GM21447 (cell line): Measurements from ENCODE around the gene PDCD1.
"Not testable (repeated sequence)": the region's sequence is repeated elsewhere in the genome, so short reads cannot be mapped to it uniquely, and the experiment has no call there.

Source experiments
- ATAC-seq: cut with Tn5 transposase; IDR thresholded peaks from one replicate; pipeline ENCODE4 v1.9.1; 2021; ENCODE audit not compliant: unreplicated experiment

The PDCD1 gene

GRCh38 chr2:241835611-241836010, 23.1 kb downstream of the PDCD1 start:
- no peak for ATAC-seq

DNA sequence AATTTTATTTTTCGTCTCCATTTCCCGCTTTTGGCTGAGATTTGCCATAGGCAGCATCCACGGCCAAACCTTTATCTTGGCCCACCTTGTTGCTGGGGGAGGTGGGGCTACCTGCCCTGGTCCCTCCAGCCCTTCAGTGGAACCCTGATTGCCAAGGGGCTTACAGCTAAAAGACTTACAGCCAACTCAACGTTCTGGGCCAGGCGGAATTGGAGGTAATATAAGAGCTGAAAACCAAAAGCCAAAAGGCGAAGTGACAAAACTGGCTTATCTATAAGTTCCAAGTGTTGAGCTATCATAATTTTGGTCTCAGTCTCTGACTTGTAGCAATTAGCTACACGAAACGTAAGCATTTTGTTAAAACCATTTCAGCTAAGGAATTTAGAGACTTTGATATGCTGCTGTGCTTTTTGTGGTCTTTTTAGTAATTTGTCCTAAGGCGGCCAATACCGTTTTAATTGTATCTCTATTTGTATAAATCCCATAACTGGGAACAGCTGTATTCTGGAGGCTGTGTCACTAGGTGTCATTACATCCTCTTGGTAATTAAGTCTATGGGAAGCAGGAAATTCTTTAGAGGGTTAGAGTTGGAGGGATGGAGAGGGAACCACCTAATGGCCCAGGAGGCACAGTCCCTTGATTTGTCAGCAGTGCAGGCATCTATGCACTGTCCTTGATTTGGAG, 24.0 kb downstream of the PDCD1 start:
- no peak for ATAC-seq

- ATAC-seq: not testable (repeated sequence)
Observed at GRCh38 chr2:241833756-241834526, 24.8 kb downstream of the PDCD1 start.

- no peak for ATAC-seq
Observed at GRCh38 chr2:241833101-241833663, 25.5 kb downstream of the PDCD1 start.

- no peak for ATAC-seq
Observed at GRCh38 chr2:241827394-241827793, 31.3 kb downstream of the PDCD1 start.

DNA sequence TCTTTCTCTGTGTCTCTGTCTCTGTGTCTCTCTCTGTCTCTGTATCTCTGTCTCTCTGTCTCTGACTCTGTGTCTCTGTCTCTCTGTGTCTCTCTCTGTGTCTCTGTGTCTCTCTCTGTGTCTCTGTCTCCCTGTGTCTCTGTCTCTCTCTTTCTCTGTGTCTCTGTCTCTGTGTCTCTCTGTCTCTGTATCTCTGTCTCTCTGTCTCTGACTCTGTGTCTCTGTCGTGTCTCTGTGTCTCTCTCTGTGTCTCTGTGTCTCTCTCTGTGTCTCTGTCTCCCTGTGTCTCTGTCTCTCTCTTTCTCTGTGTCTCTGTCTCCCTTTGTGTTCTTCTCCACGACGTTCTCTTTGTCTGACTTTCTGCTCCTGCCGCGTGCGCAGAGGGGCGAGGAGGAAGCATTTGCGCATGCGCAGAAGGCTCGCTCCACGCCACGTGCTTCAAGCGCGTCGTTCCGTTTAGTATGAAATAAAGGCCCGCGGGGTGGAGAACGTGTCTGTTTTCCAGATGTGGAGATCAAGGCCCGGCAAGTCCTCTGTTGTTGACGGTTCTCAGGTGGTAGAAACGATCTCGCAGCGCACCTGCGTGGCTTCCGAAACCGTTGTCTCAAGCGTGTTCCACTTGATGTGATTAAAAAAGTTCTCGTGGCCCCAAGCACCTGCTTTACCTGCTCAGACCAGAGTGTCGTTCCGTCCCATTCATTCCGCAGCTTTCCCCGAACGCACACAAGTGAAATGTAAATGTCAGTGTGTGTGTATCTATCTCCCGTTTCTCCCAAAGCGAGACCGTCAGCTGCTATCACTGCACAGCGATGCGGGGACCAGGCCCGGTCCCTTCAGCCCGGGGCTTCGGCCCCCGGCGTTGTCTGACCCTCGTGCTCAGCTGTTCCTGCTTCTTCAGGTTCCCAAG, 34.9 kb downstream of the PDCD1 start:
- ATAC-seq: not testable (repeated sequence)

GRCh38 chr2:241822264-241822623, 36.5 kb downstream of the PDCD1 start:
- ATAC-seq: no peak

GRCh38 chr2:241821460-241822263, 37.0 kb downstream of the PDCD1 start:
- ATAC-seq: no peak

DNA sequence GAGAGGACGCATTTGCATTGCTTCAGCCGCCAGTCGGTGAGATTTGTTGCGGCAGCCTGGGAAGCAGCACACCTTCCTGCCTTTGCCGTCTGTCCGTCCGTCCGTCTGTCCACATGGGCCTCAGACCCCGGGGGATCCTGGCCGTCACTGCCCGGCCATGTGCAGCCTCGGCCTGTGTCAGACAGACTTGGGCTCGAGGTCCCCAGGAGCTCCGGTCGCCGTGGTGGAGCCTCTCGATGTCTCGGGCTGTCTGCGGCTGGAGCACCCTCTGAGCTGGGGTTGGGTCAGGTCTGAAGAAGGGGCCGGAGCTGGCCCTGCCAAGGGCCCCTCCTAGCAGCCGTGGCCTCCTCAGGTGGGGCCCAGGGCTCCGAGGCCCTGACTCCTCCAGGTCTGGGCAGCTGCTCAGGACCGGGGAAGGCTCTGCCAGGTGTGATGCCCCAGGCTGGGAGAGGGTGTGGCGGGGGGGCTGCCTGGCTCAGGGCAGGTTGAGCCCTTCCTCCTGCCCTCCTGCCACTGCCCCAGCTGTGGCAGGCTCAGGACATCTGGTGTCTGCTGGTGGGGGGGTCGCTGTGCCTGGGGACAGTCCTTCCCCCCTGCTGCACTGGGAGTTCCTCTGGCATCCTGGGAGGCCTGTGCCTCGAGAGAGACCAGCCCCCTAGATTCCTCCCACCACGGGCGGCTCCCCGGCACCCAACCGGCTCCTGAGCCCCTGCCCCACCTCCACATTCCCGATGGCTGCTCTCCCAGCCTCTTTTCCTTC, 37.9 kb downstream of the PDCD1 start:
- ATAC-seq: no peak

- not testable (repeated sequence) for ATAC-seq
Observed at GRCh38 chr2:241819947-241820624, 38.6 kb downstream of the PDCD1 start.

- ATAC-seq: no peak
Observed at GRCh38 chr2:241818943-241819270, 39.8 kb downstream of the PDCD1 start.

GRCh38 chr2:241818229-241818942, 40.3 kb downstream of the PDCD1 start:
- ATAC-seq: no peak

GRCh38 chr2:241817821-241818215, 40.9 kb downstream of the PDCD1 start:
- not testable (repeated sequence) for ATAC-seq

DNA sequence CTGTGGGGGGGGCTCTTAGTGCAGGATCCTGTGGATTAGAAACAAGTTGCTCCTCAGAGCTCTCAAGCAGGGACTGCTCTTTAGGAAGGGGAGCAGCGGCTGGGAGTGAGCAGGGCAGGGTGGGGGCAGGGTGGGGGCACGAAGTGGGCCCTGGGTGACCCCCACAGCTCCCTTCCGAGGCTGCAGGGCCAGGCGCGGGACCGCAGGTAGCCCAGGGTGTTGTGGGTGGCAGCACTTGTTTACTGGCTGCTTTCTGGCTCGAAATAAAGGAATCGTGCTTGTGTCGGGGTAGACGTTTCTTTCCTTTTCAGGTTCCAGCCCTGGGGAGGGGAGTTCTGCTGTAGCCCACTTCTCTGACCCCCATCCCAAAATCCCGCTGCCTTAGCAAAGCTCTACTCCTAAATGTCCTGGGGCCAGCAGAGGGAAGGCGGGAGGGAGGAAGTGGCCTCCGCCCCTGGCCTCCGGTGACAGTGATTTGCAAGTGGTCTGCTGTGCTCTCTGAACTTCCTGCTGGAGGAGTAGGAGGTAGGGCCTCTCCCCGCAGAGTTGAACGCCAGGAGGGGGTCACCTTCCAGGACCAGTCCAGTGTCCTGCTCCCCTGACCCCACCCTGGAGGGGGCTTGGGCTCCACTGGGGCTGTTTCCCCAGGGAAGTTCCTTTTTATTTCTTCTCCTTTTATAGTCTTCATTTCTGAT, 41.4 kb downstream of the PDCD1 start:
- ATAC-seq: no peak

GRCh38 chr2:241816431-241817121, 42.1 kb downstream of the PDCD1 start:
- no peak for ATAC-seq

- no peak for ATAC-seq
Observed at GRCh38 chr2:241815477-241816430, 42.9 kb downstream of the PDCD1 start.
